Neural cell (in vitro differentiated cells): Measurements from ENCODE around the gene ZNF366. TPM values are rescaled to one million over a fixed set of nuclear protein-coding genes. Genes with fewer than 3 reads are reported as not detected.

Source experiments
- H2AFZ ChIP-seq: fragments of 200-600, 300-800 bp; sonication (generic), shearing (Covaris generic); 2 replicates; pipeline ENCODE4 v1.6.0; 2014; ENCODE audit warnings: low read depth, mild to moderate bottlenecking, antibody characterized with exemption, low read length, moderate library complexity
- H3F3A ChIP-seq: fragments of 200-600 bp; shearing (Covaris generic); 2 replicates; pipeline ENCODE4 v1.6.1; 2016; ENCODE audit warnings: mild to moderate bottlenecking, moderate library complexity, mixed read lengths, antibody characterized with exemption, low read length; ENCODE audit not compliant: insufficient read depth, poor library complexity, severe bottlenecking
- H3K27ac ChIP-seq: fragments of 200-600, 300-800 bp; sonication (generic), shearing (Covaris generic); 2 replicates; pipeline ENCODE4 v1.5.1; 2014; ENCODE audit warnings: mild to moderate bottlenecking, low read length, moderate library complexity
- H3K27me3 ChIP-seq: fragments of 300-800, 200-600 bp; sonication (generic), shearing (Covaris generic); 2 replicates; pipeline ENCODE4 v1.6.0; 2014; ENCODE audit warnings: mild to moderate bottlenecking, low read depth, low read length, moderate library complexity; ENCODE audit not compliant: insufficient read depth
- H3K36me3 ChIP-seq: fragments of 300-800, 200-600 bp; sonication (generic), shearing (Covaris generic); 2 replicates; pipeline ENCODE4 v1.5.1; 2014; ENCODE audit warnings: mild to moderate bottlenecking, antibody characterized with exemption, low read length, moderate library complexity; ENCODE audit not compliant: insufficient read depth
- H3K4me2 ChIP-seq: fragments of 300-800, 200-600 bp; sonication (generic), shearing (Covaris generic); 2 replicates; pipeline ENCODE4 v1.6.0; 2014; ENCODE audit warnings: mild to moderate bottlenecking, low read length
- H3K4me3 ChIP-seq: fragments of 300-800, 200-600 bp; sonication (generic), shearing (Covaris generic); 2 replicates; pipeline ENCODE4 v1.5.1; 2014; ENCODE audit warnings: mild to moderate bottlenecking, low read length, moderate library complexity
- H3K79me2 ChIP-seq: fragments of 200-600 bp; shearing (Covaris generic); replicated peaks from 2 replicates; pipeline ENCODE4 v1.6.0; 2014; ENCODE audit warnings: mild to moderate bottlenecking, low read length, moderate library complexity; ENCODE audit not compliant: insufficient read depth
- H3K9ac ChIP-seq: fragments of 300-800, 200-600 bp; sonication (generic), shearing (Covaris generic); 2 replicates; pipeline ENCODE4 v1.6.1; 2016; ENCODE audit warnings: mild to moderate bottlenecking, low read length, mixed read lengths
- H3K9me2 ChIP-seq: fragments of 200-600 bp; shearing (Covaris generic); 2 replicates; pipeline ENCODE4 v1.6.1; 2016; ENCODE audit warnings: mild to moderate bottlenecking, low read length, mixed read lengths; ENCODE audit not compliant: insufficient read depth
- H3K9me3 ChIP-seq: fragments of 200-600, 300-800 bp; sonication (generic), shearing (Covaris generic); 2 replicates; pipeline ENCODE4 v1.6.1; 2016; ENCODE audit warnings: mild to moderate bottlenecking, mixed run types, low read length, moderate library complexity, mixed read lengths
- H4K20me1 ChIP-seq: fragments of 200-600 bp; shearing (Covaris generic); 2 replicates; pipeline ENCODE4 v1.6.1; 2016; ENCODE audit warnings: mild to moderate bottlenecking, mixed run types; ENCODE audit not compliant: insufficient read depth
- EP300 ChIP-seq: fragments of 450-650 bp; conservative IDR thresholded peaks from 2 replicates; pipeline ENCODE4 v1.6.1; 2014; ENCODE audit warnings: antibody characterized with exemption, mild to moderate bottlenecking, moderate library complexity; ENCODE audit not compliant: poor library complexity, severe bottlenecking
- EZH2 ChIP-seq: fragments of 200-600, 300-800 bp; shearing (Covaris generic), sonication (generic); IDR thresholded peaks from 2 replicates; pipeline ENCODE4 v1.6.1; 2014; ENCODE audit warnings: antibody characterized with exemption, low read length, borderline replicate concordance, mild to moderate bottlenecking; ENCODE audit not compliant: insufficient read depth, poor library complexity, severe bottlenecking
- MXI1 ChIP-seq: fragments of 450-650 bp; conservative IDR thresholded peaks from 2 replicates; pipeline ENCODE4 v1.6.1; 2014; ENCODE audit warnings: antibody characterized with exemption, mild to moderate bottlenecking; ENCODE audit not compliant: poor library complexity, severe bottlenecking
- POLR2AphosphoS5 ChIP-seq: IDR thresholded peaks from 2 replicates; pipeline ENCODE4 v1.6.1; 2012
- RAD21 ChIP-seq: fragments of 450-650 bp; conservative IDR thresholded peaks from 2 replicates; pipeline ENCODE4 v1.6.1; 2014; ENCODE audit warnings: antibody characterized with exemption, mild to moderate bottlenecking, moderate library complexity
- SMC3 ChIP-seq: fragments of 450-650 bp; conservative IDR thresholded peaks from 2 replicates; pipeline ENCODE4 v1.6.1; 2014; ENCODE audit warnings: antibody characterized with exemption, mild to moderate bottlenecking, moderate library complexity; ENCODE audit not compliant: poor library complexity
- TAF1 ChIP-seq: IDR thresholded peaks from 2 replicates; pipeline ENCODE4 v1.6.1; 2012; ENCODE audit warnings: low read depth
- polyA plus RNA-seq: library from polyadenylated mRNA; depleted of rRNA; stranded (reverse); fragments of >200 nt; gene quantifications from 2 replicates; pipeline ENCODE4 v1.2.3, GENCODE V29; 2014
- TF ChIP-seq, protein P1 (sequence below): IDR thresholded peaks from 2 replicates; pipeline ENCODE4 v1.6.1; 2012; ENCODE audit warnings: borderline replicate concordance
- TF ChIP-seq, protein P2 (sequence below): fragments of 450-650 bp; IDR thresholded peaks from 2 replicates; pipeline ENCODE4 v1.5.1; 2014; ENCODE audit warnings: antibody characterized with exemption, mild to moderate bottlenecking, moderate library complexity; ENCODE audit not compliant: poor library complexity, severe bottlenecking

The ZNF366 gene
- polyA plus RNA-seq, 1 donor from 2014 or later, result not detected

DNA sequence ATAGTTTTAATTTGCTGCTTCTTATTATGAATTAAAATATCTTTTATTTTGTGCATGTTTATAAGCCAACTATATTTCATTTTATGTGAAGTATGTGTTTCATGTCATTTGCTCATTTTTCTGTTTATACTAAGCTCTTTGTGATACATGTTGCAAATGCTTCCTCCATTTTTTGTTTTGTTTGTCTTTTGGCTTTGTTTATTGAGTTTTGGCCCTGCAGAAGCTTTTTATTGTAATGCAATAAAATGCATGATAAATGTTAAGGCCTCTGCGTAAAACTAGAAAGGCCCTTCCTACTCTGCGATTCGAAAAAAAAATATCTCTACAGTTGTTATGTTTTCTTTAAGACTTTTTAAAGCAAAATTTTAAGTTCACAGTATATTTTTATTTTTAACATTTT lies 9.4 kb downstream of the ZNF366 start:
- H3K36me3 ChIP-seq, result no peaks in the 10 kb centered on the region
- H3K79me2 ChIP-seq, result no peaks in the 10 kb centered on the region
- no peak overlapping the region for H3K27ac ChIP-seq
- H3K27me3 ChIP-seq, result no peaks in the 10 kb centered on the region
- no peaks in the 10 kb centered on the region for H3K9me2 ChIP-seq
- H3K4me3 ChIP-seq, result no peak overlapping the region
- TF ChIP-seq, protein P1, sequence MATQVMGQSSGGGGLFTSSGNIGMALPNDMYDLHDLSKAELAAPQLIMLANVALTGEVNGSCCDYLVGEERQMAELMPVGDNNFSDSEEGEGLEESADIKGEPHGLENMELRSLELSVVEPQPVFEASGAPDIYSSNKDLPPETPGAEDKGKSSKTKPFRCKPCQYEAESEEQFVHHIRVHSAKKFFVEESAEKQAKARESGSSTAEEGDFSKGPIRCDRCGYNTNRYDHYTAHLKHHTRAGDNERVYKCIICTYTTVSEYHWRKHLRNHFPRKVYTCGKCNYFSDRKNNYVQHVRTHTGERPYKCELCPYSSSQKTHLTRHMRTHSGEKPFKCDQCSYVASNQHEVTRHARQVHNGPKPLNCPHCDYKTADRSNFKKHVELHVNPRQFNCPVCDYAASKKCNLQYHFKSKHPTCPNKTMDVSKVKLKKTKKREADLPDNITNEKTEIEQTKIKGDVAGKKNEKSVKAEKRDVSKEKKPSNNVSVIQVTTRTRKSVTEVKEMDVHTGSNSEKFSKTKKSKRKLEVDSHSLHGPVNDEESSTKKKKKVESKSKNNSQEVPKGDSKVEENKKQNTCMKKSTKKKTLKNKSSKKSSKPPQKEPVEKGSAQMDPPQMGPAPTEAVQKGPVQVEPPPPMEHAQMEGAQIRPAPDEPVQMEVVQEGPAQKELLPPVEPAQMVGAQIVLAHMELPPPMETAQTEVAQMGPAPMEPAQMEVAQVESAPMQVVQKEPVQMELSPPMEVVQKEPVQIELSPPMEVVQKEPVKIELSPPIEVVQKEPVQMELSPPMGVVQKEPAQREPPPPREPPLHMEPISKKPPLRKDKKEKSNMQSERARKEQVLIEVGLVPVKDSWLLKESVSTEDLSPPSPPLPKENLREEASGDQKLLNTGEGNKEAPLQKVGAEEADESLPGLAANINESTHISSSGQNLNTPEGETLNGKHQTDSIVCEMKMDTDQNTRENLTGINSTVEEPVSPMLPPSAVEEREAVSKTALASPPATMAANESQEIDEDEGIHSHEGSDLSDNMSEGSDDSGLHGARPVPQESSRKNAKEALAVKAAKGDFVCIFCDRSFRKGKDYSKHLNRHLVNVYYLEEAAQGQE, result no peak
- no peak for TF ChIP-seq TAF1
- H2AFZ ChIP-seq, result no peak overlapping the region
- H3K9ac ChIP-seq, result no peak overlapping the region
- no peaks in the 10 kb centered on the region for H3F3A ChIP-seq
- no peaks in the 10 kb centered on the region for H3K9me3 ChIP-seq
- H4K20me1 ChIP-seq, result no peaks in the 10 kb centered on the region
- H3K4me2 ChIP-seq, result no peak overlapping the region

DNA sequence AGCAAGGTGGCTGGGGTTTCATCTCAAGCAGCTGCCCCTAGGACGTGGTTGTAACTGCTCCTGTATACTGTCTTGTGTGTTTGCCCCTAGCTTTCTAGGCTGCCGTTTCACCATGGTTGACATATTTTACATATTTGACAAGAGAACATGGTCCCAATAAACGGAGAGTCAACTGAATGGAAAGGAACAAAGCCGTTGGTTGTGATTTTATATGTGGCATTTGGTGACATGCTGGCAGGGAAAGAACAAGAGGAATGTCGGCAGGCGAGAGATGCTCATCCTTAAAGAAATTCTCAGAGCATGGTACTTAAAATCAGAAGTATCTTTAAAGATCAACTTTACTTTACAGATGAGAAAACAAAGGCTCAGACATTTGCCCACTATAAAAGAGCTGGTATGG lies 11.8 kb downstream of the ZNF366 start:
- no peak overlapping the region for H3K4me2 ChIP-seq
- H3F3A ChIP-seq, result no peaks in the 10 kb centered on the region
- no peaks in the 10 kb centered on the region for H3K79me2 ChIP-seq

DNA sequence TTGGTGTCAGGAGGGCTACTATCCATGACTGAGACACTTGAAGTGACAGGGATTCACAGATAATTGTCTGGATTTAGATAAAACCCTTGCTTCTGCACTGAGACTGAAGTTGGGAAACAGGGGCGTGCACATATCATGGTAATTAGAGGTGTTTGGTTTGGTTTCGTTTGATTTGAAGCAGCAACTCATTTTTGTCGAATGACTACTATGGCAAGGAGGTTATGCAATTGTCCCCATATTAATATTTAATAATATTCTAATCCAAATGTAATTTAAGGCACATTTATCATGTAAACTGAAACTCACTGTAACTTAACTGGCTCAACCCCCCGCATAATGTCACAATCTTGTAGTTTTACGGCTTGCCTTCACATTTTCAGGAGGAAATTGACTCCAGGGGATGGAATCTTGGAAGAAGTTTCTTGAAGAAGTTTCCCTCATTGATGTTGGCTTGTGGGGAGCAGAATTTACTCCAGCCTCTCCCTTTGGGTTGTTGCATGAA lies 12.5 kb downstream of the ZNF366 start:
- Histone ChIP-seq H3K9me2 (no peaks in the 10 kb centered on the region), H4K20me1 (no peaks in the 10 kb centered on the region), H3K27me3 (no peaks in the 10 kb centered on the region), H2AFZ (no peak overlapping the region), H3K27ac (no peak overlapping the region), H3F3A (no peaks in the 10 kb centered on the region), H3K4me2 (no peak overlapping the region), H3K36me3 (no peaks in the 10 kb centered on the region), H3K4me3 (no peak overlapping the region), H3K9ac (no peak overlapping the region), H3K79me2 (no peaks in the 10 kb centered on the region), H3K9me3 (no peaks in the 10 kb centered on the region)
- TF ChIP-seq, protein P2, sequence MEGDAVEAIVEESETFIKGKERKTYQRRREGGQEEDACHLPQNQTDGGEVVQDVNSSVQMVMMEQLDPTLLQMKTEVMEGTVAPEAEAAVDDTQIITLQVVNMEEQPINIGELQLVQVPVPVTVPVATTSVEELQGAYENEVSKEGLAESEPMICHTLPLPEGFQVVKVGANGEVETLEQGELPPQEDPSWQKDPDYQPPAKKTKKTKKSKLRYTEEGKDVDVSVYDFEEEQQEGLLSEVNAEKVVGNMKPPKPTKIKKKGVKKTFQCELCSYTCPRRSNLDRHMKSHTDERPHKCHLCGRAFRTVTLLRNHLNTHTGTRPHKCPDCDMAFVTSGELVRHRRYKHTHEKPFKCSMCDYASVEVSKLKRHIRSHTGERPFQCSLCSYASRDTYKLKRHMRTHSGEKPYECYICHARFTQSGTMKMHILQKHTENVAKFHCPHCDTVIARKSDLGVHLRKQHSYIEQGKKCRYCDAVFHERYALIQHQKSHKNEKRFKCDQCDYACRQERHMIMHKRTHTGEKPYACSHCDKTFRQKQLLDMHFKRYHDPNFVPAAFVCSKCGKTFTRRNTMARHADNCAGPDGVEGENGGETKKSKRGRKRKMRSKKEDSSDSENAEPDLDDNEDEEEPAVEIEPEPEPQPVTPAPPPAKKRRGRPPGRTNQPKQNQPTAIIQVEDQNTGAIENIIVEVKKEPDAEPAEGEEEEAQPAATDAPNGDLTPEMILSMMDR, result no peak
- TF ChIP-seq POLR2AphosphoS5, result no peak
- TF ChIP-seq, protein P1, result no peak
- TF ChIP-seq MXI1, result no peak
- TF ChIP-seq EZH2, result no peak
- no peak for TF ChIP-seq RAD21
- no peak for TF ChIP-seq TAF1
- TF ChIP-seq EP300, result no peak
- no peak for TF ChIP-seq SMC3

More for the DNA sequence above, 11.8 kb downstream of the ZNF366 start:
- no peak overlapping the region for H3K4me3 ChIP-seq
- no peaks in the 10 kb centered on the region for H3K36me3 ChIP-seq
- H3K9me3 ChIP-seq, result no peaks in the 10 kb centered on the region
- no peak overlapping the region for H3K27ac ChIP-seq
- H4K20me1 ChIP-seq, result no peaks in the 10 kb centered on the region
- H3K9me2 ChIP-seq, result no peaks in the 10 kb centered on the region
- no peaks in the 10 kb centered on the region for H3K27me3 ChIP-seq
- H2AFZ ChIP-seq, result no peak overlapping the region
- TF ChIP-seq EZH2, result no peak
- no peak for TF ChIP-seq EP300
- TF ChIP-seq POLR2AphosphoS5, result no peak
- no peak overlapping the region for H3K9ac ChIP-seq
